IMR-90 (cell line): ENCODE measurements around the gene VARS2. TPM values are rescaled to one million over a fixed set of nuclear protein-coding genes. Genes with fewer than 3 reads are reported as not detected.
A peak's percentile ranks its signal among the peaks of the same experiment; 100 is the strongest.

Experiments used
- ATAC-seq: fragments of 200-7000 bp; cut with Tn5 transposase; 2 replicates; pipeline ENCODE4 v1.9.1; 2020; ENCODE audit warnings: low read depth, mild to moderate bottlenecking, moderate library complexity
- BruUV-seq: library from RNA; stranded (reverse); fragments of 400-500 nt; replicated peaks from 2 replicates; lab custom pipeline; 2021; lab: Mats Ljungman, UMichigan
- CTCF ChIA-PET: fragments of 300-600 bp; formaldehyde crosslinking; extraction: SDS; loops from one replicate; lab custom pipeline; 2021; ENCODE audit warnings: antibody characterized with exemption; lab: Yijun Ruan, JAX
- POLR2A ChIA-PET: fragments of 300-600 bp; sonication (Branson Sonifier 250); formaldehyde crosslinking; loops from one replicate; lab custom pipeline; 2022; ENCODE audit warnings: antibody characterized with exemption; ENCODE audit not compliant: unreplicated experiment; lab: Charles Lee
- DNase-seq: peaks from one replicate; pipeline ENCODE4 v3.0.0; 2013
- H2AFZ ChIP-seq: replicated peaks from 2 replicates; pipeline ENCODE3; 2013; ENCODE audit warnings: low read length, mild to moderate bottlenecking; ENCODE audit not compliant: poor library complexity
- H2AK5ac ChIP-seq: 2 replicates; pipeline ENCODE4 v1.6.1; 2013; ENCODE audit warnings: low read depth, low read length, inconsistent platforms
- H2AK9ac ChIP-seq: replicated peaks from 2 replicates; pipeline ENCODE3; 2013; ENCODE audit warnings: mild to moderate bottlenecking, low read depth, low read length, moderate library complexity; ENCODE audit not compliant: poor library complexity
- H2BK120ac ChIP-seq: 2 replicates; pipeline ENCODE4 v1.6.1; 2013; ENCODE audit warnings: low read depth, low read length, inconsistent platforms
- H2BK15ac ChIP-seq: 3 replicates; pipeline ENCODE4 v1.6.1; 2013; ENCODE audit warnings: low read depth, low read length, inconsistent platforms
- H2BK20ac ChIP-seq: 2 replicates; pipeline ENCODE4 v1.6.1; 2013; ENCODE audit warnings: low read depth, mild to moderate bottlenecking, inconsistent platforms, low read length, moderate library complexity
- H2BK5ac ChIP-seq: 2 replicates; pipeline ENCODE4 v1.6.1; 2013; ENCODE audit warnings: mild to moderate bottlenecking, low read depth, low read length, inconsistent platforms; ENCODE audit not compliant: poor library complexity, severe bottlenecking
- H3K14ac ChIP-seq: replicated peaks from 2 replicates; pipeline ENCODE4 v1.6.1; 2013; ENCODE audit warnings: low read depth, low read length, inconsistent platforms
- H3K18ac ChIP-seq: 2 replicates; pipeline ENCODE4 v1.6.1; 2013; ENCODE audit warnings: low read depth, low read length, control low read depth
- H3K23ac ChIP-seq: 2 replicates; pipeline ENCODE4 v1.6.1; 2013; ENCODE audit warnings: low read depth, low read length, inconsistent platforms
- H3K27ac ChIP-seq: 2 replicates; pipeline ENCODE4 v1.5.1; 2013; ENCODE audit warnings: mild to moderate bottlenecking, control low read depth, low read length; ENCODE audit not compliant: insufficient read depth
- H3K27me3 ChIP-seq: 2 replicates; pipeline ENCODE4 v1.6.1; 2013; ENCODE audit warnings: low read length; ENCODE audit not compliant: control insufficient read depth, insufficient read depth
- H3K36me3 ChIP-seq: 2 replicates; pipeline ENCODE4 v1.6.1; 2013; ENCODE audit warnings: low read length, mixed read lengths; ENCODE audit not compliant: control insufficient read depth, insufficient read depth
- H3K4ac ChIP-seq: 2 replicates; pipeline ENCODE4 v1.6.1; 2013; ENCODE audit warnings: low read depth, low read length, inconsistent platforms
- H3K4me1 ChIP-seq: 2 replicates; pipeline ENCODE4 v1.6.1; 2013; ENCODE audit warnings: low read length, mixed read lengths; ENCODE audit not compliant: control insufficient read depth, insufficient read depth
- H3K4me2 ChIP-seq: 2 replicates; pipeline ENCODE4 v1.6.1; 2013; ENCODE audit warnings: low read depth, mild to moderate bottlenecking, control low read depth, low read length, moderate library complexity
- H3K4me3 ChIP-seq: 2 replicates; pipeline ENCODE4 v1.5.1; 2013; ENCODE audit warnings: low read depth, mild to moderate bottlenecking, control low read depth, low read length, moderate library complexity; ENCODE audit not compliant: insufficient read depth
- H3K56ac ChIP-seq: 2 replicates; pipeline ENCODE4 v1.6.1; 2013; ENCODE audit warnings: low read length, inconsistent platforms; ENCODE audit not compliant: insufficient read depth; ENCODE audit errors: extremely low read depth
- H3K79me1 ChIP-seq, 2 experiments: 2 replicates each; pipeline ENCODE4 v1.6.1; 2013; ENCODE audit warnings: low read length in 2 of 2, inconsistent platforms in 1 of 2, low read depth in 1 of 2
- H3K9ac ChIP-seq: 2 replicates; pipeline ENCODE4 v1.6.1; 2013; ENCODE audit warnings: low read depth, low read length, control low read depth
- H3K9me1 ChIP-seq: 2 replicates; pipeline ENCODE4 v1.6.1; 2013; ENCODE audit warnings: low read length, inconsistent platforms; ENCODE audit not compliant: insufficient read depth
- H3K9me3 ChIP-seq: 2 replicates; pipeline ENCODE4 v1.6.1; 2013; ENCODE audit warnings: low read length; ENCODE audit not compliant: control insufficient read depth, insufficient read depth
- H4K20me1 ChIP-seq: 2 replicates; pipeline ENCODE4 v1.6.1; 2013; ENCODE audit warnings: low read length, inconsistent platforms; ENCODE audit not compliant: insufficient read depth
- H4K5ac ChIP-seq: 2 replicates; pipeline ENCODE4 v1.6.1; 2013; ENCODE audit warnings: mild to moderate bottlenecking, low read depth, low read length, control low read depth
- H4K8ac ChIP-seq, 2 experiments: 2 replicates each; pipeline ENCODE4 v1.6.1; 2013; ENCODE audit warnings: low read depth in 2 of 2, low read length in 2 of 2, control low read depth in 1 of 2, inconsistent platforms in 1 of 2
- H4K91ac ChIP-seq: 2 replicates; pipeline ENCODE4 v1.6.1; 2013; ENCODE audit warnings: low read depth, low read length, inconsistent platforms; ENCODE audit not compliant: insufficient read depth
- BHLHE40 ChIP-seq: fragments of 150-350 bp; IDR thresholded peaks from 2 replicates; pipeline ENCODE4 v1.6.1; 2016; ENCODE audit warnings: mild to moderate bottlenecking, low read depth, low read length
- CEBPB ChIP-seq: IDR thresholded peaks from 2 replicates; pipeline ENCODE4 v1.6.1; 2012; ENCODE audit warnings: low read depth, low read length, improper control_type of control experiment
- CHD1 ChIP-seq: IDR thresholded peaks from 2 replicates; pipeline ENCODE4 v1.6.1; 2012; ENCODE audit warnings: low read depth, low read length, improper control_type of control experiment
- CTCF ChIP-seq: conservative IDR thresholded peaks from 2 replicates; pipeline ENCODE4 v1.5.1; 2012; ENCODE audit warnings: mild to moderate bottlenecking, low read depth, low read length, improper control_type of control experiment
- FOS ChIP-seq: fragments of 150-350 bp; IDR thresholded peaks from 2 replicates; pipeline ENCODE4 v1.6.1; 2016; ENCODE audit warnings: low read depth, low read length
- MAFK ChIP-seq: IDR thresholded peaks from 2 replicates; pipeline ENCODE4 v1.6.1; 2012; ENCODE audit warnings: low read depth, low read length, improper control_type of control experiment
- MAZ ChIP-seq: IDR thresholded peaks from 2 replicates; pipeline ENCODE4 v1.6.1; 2012; ENCODE audit warnings: low read depth, mild to moderate bottlenecking, low read length, improper control_type of control experiment, moderate library complexity, borderline replicate concordance
- MXI1 ChIP-seq: IDR thresholded peaks from 2 replicates; pipeline ENCODE4 v1.6.1; 2012; ENCODE audit warnings: low read depth, mild to moderate bottlenecking, low read length, moderate library complexity, borderline replicate concordance
- NFE2L2 ChIP-seq: fragments of 150-350 bp; IDR thresholded peaks from 2 replicates; pipeline ENCODE4 v1.6.1; 2016; ENCODE audit warnings: low read depth, mild to moderate bottlenecking, low read length
- POLR2A ChIP-seq: IDR thresholded peaks from 2 replicates; pipeline ENCODE4 v1.6.1; 2012; ENCODE audit warnings: mild to moderate bottlenecking, low read depth, low read length
- RAD21 ChIP-seq: IDR thresholded peaks from 2 replicates; pipeline ENCODE4 v1.6.1; 2012; ENCODE audit warnings: low read length, improper control_type of control experiment
- RCOR1 ChIP-seq: IDR thresholded peaks from 2 replicates; pipeline ENCODE4 v1.6.1; 2012; ENCODE audit warnings: mild to moderate bottlenecking, low read length, improper control_type of control experiment; ENCODE audit not compliant: insufficient replicate concordance
- RFX5 ChIP-seq: IDR thresholded peaks from 2 replicates; pipeline ENCODE4 v1.8.0; 2012; ENCODE audit warnings: low read depth, mild to moderate bottlenecking, low read length, moderate library complexity
- SMC3 ChIP-seq: fragments of 150-350 bp; IDR thresholded peaks from 2 replicates; pipeline ENCODE4 v1.6.1; 2016; ENCODE audit warnings: low read depth, mild to moderate bottlenecking, antibody characterized with exemption, low read length, moderate library complexity
- USF2 ChIP-seq: fragments of 150-350 bp; IDR thresholded peaks from 2 replicates; pipeline ENCODE4 v1.6.1; 2017; ENCODE audit warnings: mild to moderate bottlenecking, antibody characterized with exemption, low read length, low read depth
- WGBS, 2 experiments: methylation state at CpG; one replicate each; pipeline versions ENCODE4 v1.1.5 to v1.1.7; 2013; ENCODE audit warnings: missing lambda C conversion rate in 2 of 2; ENCODE audit not compliant: insufficient read length in 1 of 2; ENCODE audit errors: extremely low coverage in 2 of 2; 5-methylcytosine and 5-hydroxymethylcytosine counted together
- dilution Hi-C: fragments of 300-500 bp; cut with HindIII; formaldehyde crosslinking; loops from one replicate; pipeline ENCODE4 v1.14.3; 2018; ENCODE audit warnings: low sequenced_read_pairs; ENCODE audit not compliant: unreplicated experiment
- in situ Hi-C: fragments of 300-500 bp; cut with MboI; formaldehyde crosslinking; loops from 3 replicates; pipeline ENCODE4 v1.14.3; 2019; ENCODE audit warnings: low sequenced_read_pairs, inconsistent platforms, mixed read lengths
- intact Hi-C: fragments of 100-400 bp; cut with micrococcal nuclease; formaldehyde crosslinking; loops from 2 replicates; pipeline ENCODE4 v1.10.0; 2022
- polyA plus RNA-seq, 3 experiments: library from polyadenylated mRNA; depleted of rRNA; stranded (reverse); fragments of >200 nt; gene quantifications; 2 replicates each; pipeline ENCODE4 v1.2.3, GENCODE V29; 2012; ENCODE audit warnings: low replicate concordance in 1 of 3
- total RNA-seq: library from RNA; depleted of rRNA; stranded (reverse); fragments of >200 nt; gene quantifications from 2 replicates; pipeline ENCODE4 v1.2.3, GENCODE V29; 2012

VARS2 gene
- total and polyA plus RNA-seq, 2 of the 4 experiments (the other 2 are of a cell fraction), result 7.2 to 14.0 TPM

- ChIA-PET CTCF (interaction anchor here (1.2 to 2.8 kb wide), 3 partner anchors 12 to 144 kb away, joined by 3 to 12 read pairs (median 4); partner anchors contain the start of gene VARS2), POLR2A (no interaction called here)
- ATAC-seq (peak; percentile 48; the same call in 1 of the 2 replicates), DNase-seq (no peak)
- Histone ChIP-seq H4K8ac (no peak overlapping the region), H4K91ac (no peak overlapping the region), H3K27ac (no peak overlapping the region), H3K36me3 (peaks cover 20% of the 10 kb centered on the region), H3K4me2 (no peak overlapping the region), H3K9me3 (peaks cover 4% of the 10 kb centered on the region), H3K79me1 (no peaks in the 10 kb centered on the region), H2BK120ac (no peak overlapping the region), H2AK9ac (no peak overlapping the region), H4K5ac (no peak overlapping the region), H3K9ac (no peak overlapping the region), H3K9me1 (no peaks in the 10 kb centered on the region), H2BK15ac (no peak overlapping the region), H2BK20ac (no peak overlapping the region), H3K14ac (no peak overlapping the region), H3K4me1 (no peaks in the 10 kb centered on the region), H3K23ac (no peak overlapping the region), H3K4me3 (no peak overlapping the region), H4K20me1 (no peaks in the 10 kb centered on the region), H2AK5ac (no peak overlapping the region), H3K4ac (no peak overlapping the region), H3K56ac (no peak overlapping the region), H3K27me3 (peaks cover 9% of the 10 kb centered on the region; the same call in 1 of the 2 replicates), H2BK5ac (no peak overlapping the region), H2AFZ (no peak overlapping the region), H3K18ac (no peak overlapping the region)
- dilution Hi-C loops (no loop called here), in situ Hi-C loops (no loop called here), intact Hi-C loops (no loop called here)
- WGBS, 2 experiments, result no CpG with 5 or more reads among the region's 4 CpGs
- BruUV-seq, result no TSS peak
- no peak for TF ChIP-seq CEBPB
- TF ChIP-seq MAZ, result no peak
- TF ChIP-seq MXI1, result no peak
- TF ChIP-seq RAD21, result no peak
- TF ChIP-seq POLR2A, result no peak
- TF ChIP-seq MAFK, result no peak
- no peak for TF ChIP-seq FOS
- no peak for TF ChIP-seq CHD1
- TF ChIP-seq RFX5, result no peak
- TF ChIP-seq USF2, result no peak
- no peak for TF ChIP-seq RCOR1
- no peak for TF ChIP-seq BHLHE40
- no peak for TF ChIP-seq CTCF
- TF ChIP-seq NFE2L2, result no peak
- TF ChIP-seq SMC3, result no peak
Observed at GRCh38 chr6:30926644-30927043, 12.6 kb downstream of the VARS2 start.
